Mesenchymal stem cell (in vitro differentiated cells and primary cell): Measurements from ENCODE around the gene LTO1.

ENCODE experiments used
- DNase-seq: peaks from one replicate; pipeline ENCODE4 v3.0.0-alpha.2; 2013
- H2AFZ ChIP-seq: one replicate; pipeline ENCODE4 v1.6.1; 2013; ENCODE audit warnings: low read depth, mild to moderate bottlenecking, control low read depth, inconsistent platforms, low read length, moderate library complexity
- H2AK5ac ChIP-seq: 2 replicates; pipeline ENCODE4 v1.6.1; 2013; ENCODE audit warnings: low read length, moderate library complexity, mild to moderate bottlenecking, inconsistent platforms; ENCODE audit not compliant: severe bottlenecking
- H2BK120ac ChIP-seq: one replicate; pipeline ENCODE4 v1.6.1; 2013; ENCODE audit warnings: low read depth, mild to moderate bottlenecking, inconsistent platforms, low read length, moderate library complexity
- H2BK12ac ChIP-seq, 2 experiments: one replicate each; pipeline ENCODE4 v1.6.1; 2013; ENCODE audit warnings: inconsistent platforms in 2 of 2, low read length in 2 of 2, mild to moderate bottlenecking in 2 of 2, moderate library complexity in 2 of 2, control low read depth in 1 of 2
- H2BK15ac ChIP-seq: one replicate; pipeline ENCODE4 v1.6.1; 2013; ENCODE audit warnings: mild to moderate bottlenecking, low read depth, inconsistent platforms; ENCODE audit not compliant: poor library complexity, severe bottlenecking
- H2BK5ac ChIP-seq: 2 replicates; pipeline ENCODE4 v1.6.1; 2013; ENCODE audit warnings: low read depth, mild to moderate bottlenecking, low read length, control low read depth, inconsistent platforms; ENCODE audit not compliant: poor library complexity, severe bottlenecking
- H3K14ac ChIP-seq, 2 experiments: one replicate each; pipeline ENCODE4 v1.6.1; 2013; ENCODE audit warnings: inconsistent platforms in 2 of 2, low read length in 2 of 2, control low read depth in 1 of 2, mild to moderate bottlenecking in 1 of 2, moderate library complexity in 1 of 2
- H3K18ac ChIP-seq, 2 experiments: one replicate each; pipeline ENCODE4 v1.6.1; 2013; ENCODE audit warnings: inconsistent platforms in 2 of 2, low read length in 2 of 2, control low read depth in 1 of 2, low read depth in 1 of 2, mild to moderate bottlenecking in 1 of 2
- H3K23ac ChIP-seq, 2 experiments: one replicate each; pipeline ENCODE4 v1.6.1; 2013; ENCODE audit warnings: inconsistent platforms in 2 of 2, low read length in 2 of 2, mild to moderate bottlenecking in 2 of 2, moderate library complexity in 2 of 2, control low read depth in 1 of 2
- H3K27ac ChIP-seq: 2 replicates; pipeline ENCODE4 v1.5.1; 2013; ENCODE audit warnings: mild to moderate bottlenecking, moderate library complexity, low read length, control low read depth, inconsistent platforms; ENCODE audit not compliant: poor library complexity, severe bottlenecking
- H3K27me3 ChIP-seq, 2 experiments: 2 replicates each; pipeline versions ENCODE4 v1.6.1 to v1.7.0; 2013; ENCODE audit warnings: low read length in 2 of 2, mild to moderate bottlenecking in 2 of 2, moderate library complexity in 2 of 2, control low read depth in 1 of 2, inconsistent platforms in 1 of 2; ENCODE audit not compliant: control insufficient read depth in 1 of 2, insufficient read depth in 1 of 2
- H3K36me3 ChIP-seq, 2 experiments: 2 replicates each; pipeline versions ENCODE4 v1.6.1 to v1.7.0; 2013; ENCODE audit warnings: low read length in 2 of 2, control low read depth in 1 of 2, inconsistent platforms in 1 of 2, low read depth in 1 of 2, mild to moderate bottlenecking in 1 of 2; ENCODE audit not compliant: insufficient read depth in 2 of 2, control insufficient read depth in 1 of 2
- H3K4ac ChIP-seq, 2 experiments: one replicate each; pipeline ENCODE4 v1.6.1; 2013; ENCODE audit warnings: inconsistent platforms in 2 of 2, low read length in 2 of 2, mild to moderate bottlenecking in 2 of 2, moderate library complexity in 2 of 2, control low read depth in 1 of 2, low read depth in 1 of 2
- H3K4me1 ChIP-seq: 2 replicates; pipeline ENCODE4 v1.6.1; 2013; ENCODE audit warnings: low read depth, low read length, control low read depth; ENCODE audit not compliant: control insufficient read depth, insufficient read depth
- H3K4me2 ChIP-seq: 2 replicates; pipeline ENCODE4 v1.6.1; 2013; ENCODE audit warnings: low read length, mild to moderate bottlenecking, inconsistent platforms; ENCODE audit not compliant: poor library complexity, severe bottlenecking
- H3K4me3 ChIP-seq, 2 experiments: 2 replicates each; pipeline versions ENCODE4 v1.5.1 to v1.7.0; 2013; ENCODE audit warnings: low read length in 2 of 2, mild to moderate bottlenecking in 2 of 2, control low read depth in 1 of 2, low read depth in 1 of 2; ENCODE audit not compliant: insufficient read depth in 1 of 2
- H3K79me1 ChIP-seq: replicated peaks from 2 replicates; pipeline ENCODE4 v1.6.1; 2013; ENCODE audit warnings: mild to moderate bottlenecking, control low read depth, low read length, inconsistent platforms; ENCODE audit not compliant: poor library complexity, severe bottlenecking
- H3K9ac ChIP-seq: 2 replicates; pipeline ENCODE4 v1.7.0; 2013; ENCODE audit warnings: mild to moderate bottlenecking, low read length, moderate library complexity
- H3K9me3 ChIP-seq: 2 replicates; pipeline ENCODE4 v1.7.0; 2013; ENCODE audit warnings: mild to moderate bottlenecking, low read length; ENCODE audit not compliant: control insufficient read depth
- H4K8ac ChIP-seq: one replicate; pipeline ENCODE4 v1.6.1; 2013; ENCODE audit warnings: inconsistent platforms, mild to moderate bottlenecking, low read length, moderate library complexity
- H4K91ac ChIP-seq: one replicate; pipeline ENCODE4 v1.6.1; 2013; ENCODE audit warnings: mild to moderate bottlenecking, low read length, inconsistent platforms
- WGBS: methylation state at CpG from one replicate; pipeline ENCODE4 v1.1.7; 2013; ENCODE audit warnings: mixed read lengths; 5-methylcytosine and 5-hydroxymethylcytosine counted together

The LTO1 gene

GRCh38 chr11:69645801-69646492 lies 29.2 kb downstream of the LTO1 start:
- H2AFZ ChIP-seq, result no peak overlapping the region
- WGBS, result 84% methylated on average over 30 of the region's 30 CpGs
- peak overlapping the region in 1 of 2 experiments; percentile 99 for H3K4me3 ChIP-seq
- H4K91ac ChIP-seq, result no peak overlapping the region
- no peak overlapping the region for H2AK5ac ChIP-seq
- H3K4me1 ChIP-seq, result peaks cover 32% of the 10 kb centered on the region
- no peak overlapping the region for H3K14ac ChIP-seq
- H3K23ac ChIP-seq, result peak overlapping the region in 1 of 2 experiments; percentile 17
- no peak overlapping the region for H2BK5ac ChIP-seq
- H3K9ac ChIP-seq, result peak overlapping the region; percentile 100
- H4K8ac ChIP-seq, result peak overlapping the region; percentile 45
- no peak overlapping the region for H2BK120ac ChIP-seq
- H3K9me3 ChIP-seq, result no peaks in the 10 kb centered on the region
- H3K79me1 ChIP-seq, result peaks cover 26% of the 10 kb centered on the region
- H3K18ac ChIP-seq, result peak overlapping the region in 1 of 2 experiments; percentile 64
- H3K36me3 ChIP-seq, result peaks cover 75 to 76% of the 10 kb centered on the region in 2 experiments
- no peak overlapping the region for H3K27ac ChIP-seq
- H3K4ac ChIP-seq, result no peak overlapping the region
- H3K27me3 ChIP-seq, result no peaks in the 10 kb centered on the region
- H2BK12ac ChIP-seq, result no peak overlapping the region
- no peak overlapping the region for H2BK15ac ChIP-seq
- no peak overlapping the region for H3K4me2 ChIP-seq
- no peak for DNase-seq

GRCh38 chr11:69644962-69645675 lies 30.0 kb downstream of the LTO1 start:
- no peak overlapping the region for H3K4ac ChIP-seq
- H3K23ac ChIP-seq, result no peak overlapping the region
- H2BK5ac ChIP-seq, result no peak overlapping the region
- H3K9ac ChIP-seq, result peak overlapping the region; percentile 100
- no peak overlapping the region for H3K18ac ChIP-seq
- peak overlapping the region; percentile 21 for H2AK5ac ChIP-seq
- no peak overlapping the region for H2BK120ac ChIP-seq
- H3K36me3 ChIP-seq, result peaks cover 67 to 68% of the 10 kb centered on the region in 2 experiments
- H2BK12ac ChIP-seq, result peak overlapping the region in 1 of 2 experiments; percentile 49
- H3K4me3 ChIP-seq, result peak overlapping the region in 1 of 2 experiments; percentile 99
- peaks cover 22% of the 10 kb centered on the region for H3K79me1 ChIP-seq
- H3K9me3 ChIP-seq, result no peaks in the 10 kb centered on the region
- peak overlapping the region in 1 of 2 experiments; percentile 84 for H3K14ac ChIP-seq
- peak overlapping the region; percentile 45 for H4K8ac ChIP-seq
- no peaks in the 10 kb centered on the region for H3K27me3 ChIP-seq
- H3K27ac ChIP-seq, result no peak overlapping the region
- no peak for DNase-seq
- no peak overlapping the region for H2AFZ ChIP-seq
- H3K4me2 ChIP-seq, result no peak overlapping the region
- peak overlapping the region; percentile 35 for H4K91ac ChIP-seq
- H3K4me1 ChIP-seq, result peaks cover 34% of the 10 kb centered on the region
- 93% methylated on average over 18 of the region's 20 CpGs for WGBS
- H2BK15ac ChIP-seq, result no peak overlapping the region

GRCh38 chr11:69644071-69644961 lies 30.8 kb downstream of the LTO1 start:
- Histone ChIP-seq H3K79me1 (peaks cover 18% of the 10 kb centered on the region), H3K9me3 (no peaks in the 10 kb centered on the region), H3K18ac (peak overlapping the region; percentile 4 to 85), H3K4me3 (peak overlapping the region; percentile 7 to 99), H3K27me3 (no peaks in the 10 kb centered on the region), H3K9ac (peak overlapping the region; percentile 100), H2BK120ac (no peak overlapping the region), H3K4ac (peak overlapping the region in 1 of 2 experiments; percentile 73), H2BK5ac (no peak overlapping the region), H3K36me3 (peaks cover 59 to 60% of the 10 kb centered on the region in 2 experiments), H3K27ac (peak overlapping the region; percentile 26), H3K4me2 (peak overlapping the region; percentile 87), H3K4me1 (peaks cover 33% of the 10 kb centered on the region), H4K91ac (peak overlapping the region; percentile 35), H3K14ac (peak overlapping the region in 1 of 2 experiments; percentile 84), H2AK5ac (peak overlapping the region; percentile 40), H3K23ac (peak overlapping the region in 1 of 2 experiments; percentile 9), H2AFZ (no peak overlapping the region), H2BK12ac (peak overlapping the region in 1 of 2 experiments; percentile 66), H2BK15ac (no peak overlapping the region), H4K8ac (peak overlapping the region; percentile 52)
- DNase-seq, result peak; percentile 80
- WGBS, result 70% methylated on average over 24 of the region's 24 CpGs
